H1 (cell line): Measurements from ENCODE around the gene PIWIL1. TPM values are rescaled to one million over a fixed set of nuclear protein-coding genes. Genes with fewer than 3 reads are reported as not detected.

Experiments
- CTCF ChIA-PET: fragments of 300-600 bp; sonication (Branson Sonifier 250); formaldehyde crosslinking; loops from one replicate; lab custom pipeline; 2021; ENCODE audit not compliant: partially characterized antibody; lab: Charles Lee
- POLR2A ChIA-PET: fragments of 300-600 bp; sonication (Branson Sonifier 250); formaldehyde crosslinking; loops from one replicate; lab custom pipeline; 2021; ENCODE audit warnings: inconsistent platforms; ENCODE audit not compliant: partially characterized antibody; lab: Charles Lee
- DNase-seq, 2 experiments: peaks; one replicate each; pipeline versions ENCODE4 v3.0.0 to v3.0.0-alpha.2; 2010 to 2022; ENCODE audit warnings: low spot score in 2 of 2, low read depth in 1 of 2, mixed read lengths in 1 of 2
- FAIRE-seq: peaks from 2 replicates; lab custom pipeline; 2011; peaks lifted over from hg19 to GRCh38; lab: Jason Lieb, UNC
- H2AFZ ChIP-seq: 2 replicates; pipeline ENCODE4 v1.8.1; 2012; ENCODE audit warnings: low read length, inconsistent platforms
- H2AK5ac ChIP-seq: 2 replicates; pipeline ENCODE4 v1.6.1; 2013; ENCODE audit warnings: low read depth, low read length
- H2BK120ac ChIP-seq: replicated peaks from 2 replicates; pipeline ENCODE3; 2013; ENCODE audit warnings: low read depth, low read length, inconsistent platforms
- H2BK12ac ChIP-seq: 2 replicates; pipeline ENCODE4 v1.6.1; 2013; ENCODE audit warnings: low read depth, low read length
- H2BK15ac ChIP-seq: 2 replicates; pipeline ENCODE4 v1.6.1; 2013; ENCODE audit warnings: low read length
- H2BK20ac ChIP-seq: 2 replicates; pipeline ENCODE4 v1.6.1; 2013; ENCODE audit warnings: low read length
- H2BK5ac ChIP-seq: 2 replicates; pipeline ENCODE4 v1.6.1; 2013; ENCODE audit warnings: low read depth, low read length
- H3K14ac ChIP-seq: 2 replicates; pipeline ENCODE4 v1.6.1; 2013; ENCODE audit warnings: inconsistent platforms; ENCODE audit not compliant: insufficient read length
- H3K18ac ChIP-seq: 2 replicates; pipeline ENCODE4 v1.6.1; 2013; ENCODE audit warnings: low read length; ENCODE audit errors: extremely low read depth
- H3K23ac ChIP-seq: 2 replicates; pipeline ENCODE4 v1.6.1; 2013; ENCODE audit warnings: inconsistent platforms; ENCODE audit not compliant: insufficient read length
- H3K23me2 ChIP-seq: 2 replicates; pipeline ENCODE4 v1.6.1; 2013; ENCODE audit warnings: low read depth, low read length
- H3K27ac ChIP-seq: 2 replicates; pipeline ENCODE4 v1.6.1; 2011; ENCODE audit warnings: low read depth, low read length, inconsistent platforms
- H3K27me3 ChIP-seq, 4 experiments: replicated peaks in 1 of 4; 1 replicate in 1 of 4; 2 replicates in 3 of 4; pipeline versions ENCODE4 v1.6.1 to v1.8.1; 2011 to 2013; ENCODE audit warnings: low read length in 3 of 4, mild to moderate bottlenecking in 3 of 4, inconsistent platforms in 2 of 4, mixed read lengths in 2 of 4, moderate library complexity in 1 of 4; ENCODE audit not compliant: control insufficient read depth in 3 of 4, insufficient read depth in 3 of 4; ENCODE audit errors: extremely low read depth in 1 of 4
- H3K36me3 ChIP-seq, 4 experiments: 2 replicates each; pipeline versions ENCODE4 v1.6.1 to v1.8.1; 2011 to 2013; ENCODE audit warnings: mild to moderate bottlenecking in 4 of 4, low read length in 3 of 4, moderate library complexity in 2 of 4, control low read depth in 1 of 4, inconsistent platforms in 1 of 4; ENCODE audit not compliant: insufficient read depth in 4 of 4, control insufficient read depth in 2 of 4
- H3K4ac ChIP-seq: replicated peaks from 2 replicates; pipeline ENCODE3; 2013; ENCODE audit warnings: low read length, low read depth, mixed read lengths, inconsistent platforms; ENCODE audit not compliant: insufficient read length
- H3K4me1 ChIP-seq, 4 experiments: replicated peaks in 1 of 4; 1 replicate in 1 of 4; 2 replicates in 3 of 4; pipeline versions ENCODE4 v1.6.1 to v1.8.1; 2011 to 2013; ENCODE audit warnings: low read length in 3 of 4, inconsistent platforms in 2 of 4, mixed read lengths in 1 of 4; ENCODE audit not compliant: insufficient read depth in 4 of 4, control insufficient read depth in 3 of 4
- H3K4me2 ChIP-seq, 2 experiments: 2 replicates each; pipeline versions ENCODE4 v1.6.1 to v1.8.1; 2011 to 2013; ENCODE audit warnings: low read depth in 2 of 2, low read length in 2 of 2, control low read depth in 1 of 2, inconsistent platforms in 1 of 2, mild to moderate bottlenecking in 1 of 2; ENCODE audit not compliant: insufficient read depth in 1 of 2
- H3K4me3 ChIP-seq, 4 experiments: fragments of 200-600, 300-600 bp in 1 of 4; sonication (generic), shearing (Covaris generic), sonication (Bioruptor Twin) in 1 of 4; 2 replicates each; pipeline versions ENCODE4 v1.5.1 to v1.8.1; 2011 to 2016; ENCODE audit warnings: low read length in 4 of 4, low read depth in 3 of 4, control low read depth in 2 of 4, inconsistent platforms in 2 of 4, mild to moderate bottlenecking in 2 of 4, mixed read lengths in 1 of 4, moderate library complexity in 1 of 4; ENCODE audit not compliant: insufficient read depth in 2 of 4; ENCODE audit errors: extremely low read depth in 1 of 4
- H3K56ac ChIP-seq: replicated peaks from 2 replicates; pipeline ENCODE3; 2013; ENCODE audit warnings: low read depth, mild to moderate bottlenecking, mixed read lengths, low read length, inconsistent platforms; ENCODE audit not compliant: insufficient read length
- H3K79me1 ChIP-seq: 2 replicates; pipeline ENCODE4 v1.6.1; 2013; ENCODE audit warnings: low read depth, low read length, control low read depth
- H3K79me2 ChIP-seq, 2 experiments: 2 replicates each; pipeline versions ENCODE4 v1.6.1 to v1.8.1; 2012 to 2013; ENCODE audit warnings: low read length in 2 of 2, mild to moderate bottlenecking in 2 of 2, inconsistent platforms in 1 of 2; ENCODE audit not compliant: insufficient read depth in 2 of 2, control insufficient read depth in 1 of 2
- H3K9ac ChIP-seq, 4 experiments: replicated peaks in 1 of 4; 1 replicate in 1 of 4; 2 replicates in 3 of 4; pipeline versions ENCODE4 v1.6.1 to v1.8.1; 2011 to 2013; ENCODE audit warnings: low read depth in 3 of 4, low read length in 3 of 4, control low read depth in 2 of 4, mild to moderate bottlenecking in 2 of 4, moderate library complexity in 2 of 4, inconsistent platforms in 1 of 4; ENCODE audit errors: extremely low read depth in 1 of 4
- H3K9me3 ChIP-seq, 2 experiments: 2 replicates each; pipeline versions ENCODE4 v1.6.1 to v1.8.1; 2012 to 2013; ENCODE audit warnings: mild to moderate bottlenecking in 2 of 2, moderate library complexity in 2 of 2, control low read depth in 1 of 2, inconsistent platforms in 1 of 2, low read depth in 1 of 2, low read length in 1 of 2, mixed read lengths in 1 of 2; ENCODE audit not compliant: insufficient read depth in 2 of 2
- H4K20me1 ChIP-seq, 2 experiments: replicated peaks in 1 of 2; 2 replicates each; pipeline versions ENCODE3 to v1.8.1; 2011 to 2013; ENCODE audit warnings: inconsistent platforms in 2 of 2, low read length in 2 of 2, mild to moderate bottlenecking in 1 of 2; ENCODE audit not compliant: insufficient read depth in 2 of 2, control insufficient read depth in 1 of 2
- H4K5ac ChIP-seq: 2 replicates; pipeline ENCODE4 v1.6.1; 2013; ENCODE audit warnings: low read length, low read depth, mixed read lengths, inconsistent platforms; ENCODE audit not compliant: insufficient read length
- H4K8ac ChIP-seq: 2 replicates; pipeline ENCODE4 v1.8.0; 2013; ENCODE audit warnings: mild to moderate bottlenecking, moderate library complexity, low read length, inconsistent platforms; ENCODE audit not compliant: insufficient read depth; ENCODE audit errors: extremely low read depth
- H4K91ac ChIP-seq: replicated peaks from 2 replicates; pipeline ENCODE3; 2013; ENCODE audit warnings: low read length, mixed read lengths, inconsistent platforms; ENCODE audit not compliant: insufficient read length
- CREB1 ChIP-seq: IDR thresholded peaks from 2 replicates; pipeline ENCODE4 v1.6.1; 2012; ENCODE audit warnings: inconsistent platforms
- CTCF ChIP-seq, 3 experiments: IDR thresholded peaks; 1 replicate in 2 of 3; 2 replicates in 1 of 3; pipeline versions ENCODE4 v1.5.1 to v1.6.1; 2011; ENCODE audit warnings: low read length in 3 of 3, mild to moderate bottlenecking in 3 of 3, inconsistent platforms in 2 of 3, low read depth in 1 of 3, moderate library complexity in 1 of 3; ENCODE audit not compliant: insufficient read depth in 1 of 3; ENCODE audit errors: control extremely low read depth in 1 of 3
- RAD21 ChIP-seq, 2 experiments: IDR thresholded peaks in 1 of 2; conservative IDR thresholded peaks in 1 of 2; 2 replicates each; pipeline ENCODE4 v1.6.1; 2011; ENCODE audit warnings: low read depth in 2 of 2, low read length in 2 of 2, improper control_type of control experiment in 1 of 2, inconsistent platforms in 1 of 2, mild to moderate bottlenecking in 1 of 2, moderate library complexity in 1 of 2
- TAF7 ChIP-seq: optimal IDR thresholded peaks from 2 replicates; pipeline ENCODE3; 2011; ENCODE audit warnings: low read depth, mild to moderate bottlenecking, inconsistent platforms, low read length, moderate library complexity, borderline replicate concordance
- WGBS, 2 experiments: shearing (Covaris generic) in 1 of 2; methylation state at CpG; one replicate each; pipeline versions ENCODE4 v1.1.6 to v1.1.7; 2013 to 2015; ENCODE audit warnings: low lambda C conversion rate in 2 of 2, mixed read lengths in 2 of 2, inconsistent platforms in 1 of 2, low coverage in 1 of 2, missing lambda C conversion rate in 1 of 2; ENCODE audit not compliant: insufficient replicate concordance in 2 of 2, insufficient coverage in 1 of 2, insufficient read length in 1 of 2; ENCODE audit errors: extremely low coverage in 1 of 2, missing lambda C conversion rate in 1 of 2; 5-methylcytosine and 5-hydroxymethylcytosine counted together
- polyA plus RNA-seq, 7 experiments: library from polyadenylated mRNA; depleted of rRNA in 3 of 7; stranded (reverse) in 5 of 7; unstranded in 2 of 7; fragments of >200 nt in 5 of 7; fragments of 200-250 nt in 2 of 7; gene quantifications; 1 replicate in 5 of 7; 2 replicates in 1 of 7; 4 replicates in 1 of 7; pipeline versions ENCODE4 v1.2.1 to v1.2.3, GENCODE V29; 2011 to 2013; ENCODE audit warnings: missing spikeins in 2 of 7, mixed read lengths in 2 of 7
- total RNA-seq: library from RNA; stranded (reverse); fragmentation: NEBNext Ultra II Directional; extraction: Animal tissue kit (Norgen Biotek cat#: 25700); gene quantifications from 2 replicates; pipeline ENCODE4 v1.2.1, GENCODE V29; 2021

The PIWIL1 gene
- total and polyA plus RNA-seq, 2 of the 8 experiments (the other 6 are each of a cell fraction or from before 2014, with no cell fraction given): not detected

GRCh38 chr12:130335517-130336392, 1.9 kb upstream of the PIWIL1 start:
- no peak overlapping the region for H3K4me3 ChIP-seq
- H3K9ac ChIP-seq: no peak overlapping the region
- no peaks in the 10 kb centered on the region for H3K79me2 ChIP-seq
- peaks cover 0 to 8% (median 2%) of the 10 kb centered on the region in 4 experiments; a peak in 3 of 7 replicates for H3K27me3 ChIP-seq
- H3K4ac ChIP-seq: no peak overlapping the region
- DNase-seq: peak in 1 of 2 experiments; percentile 55
- H2BK120ac ChIP-seq: no peak overlapping the region
- H4K91ac ChIP-seq: no peak overlapping the region
- TF ChIP-seq CREB1: no peak
- no peak for TF ChIP-seq TAF7
- TF ChIP-seq RAD21 (IDR thresholded peaks at IDR 0.05 in 1 of 2, conservative IDR thresholded peaks at IDR 0.05 in 1 of 2; ENCODE audit: low read depth in 2 of 2, low read length in 2 of 2): peak; percentile 90 to 94
- TF ChIP-seq CTCF (IDR thresholded peaks at IDR 0.05; ENCODE audit: control extremely low read depth in 1 of 3, insufficient read depth in 1 of 3, low read depth in 1 of 3, low read length in 3 of 3): peak in 2 of 3 experiments; percentile 65 to 67; a peak in 2 of 4 replicates
- CTCF ChIA-PET: interaction anchor here (0.6 to 2.7 kb wide), 46 partner anchors 11 to 564 kb away, joined by 3 to 13 read pairs (median 3); no protein-coding TSS in a partner anchor
- H3K23ac ChIP-seq: no peak overlapping the region
- peaks cover 0 to 7% (median 6%) of the 10 kb centered on the region in 4 experiments; a peak in 6 of 7 replicates for H3K4me1 ChIP-seq
- no peak overlapping the region for H4K8ac ChIP-seq
- H3K14ac ChIP-seq: no peak overlapping the region
- H4K5ac ChIP-seq: no peak overlapping the region
- H3K27ac ChIP-seq: no peak overlapping the region
- no peak overlapping the region for H2AK5ac ChIP-seq
- peaks cover 0 to 4% of the 10 kb centered on the region in 2 experiments; a peak in 1 of 4 replicates for H3K9me3 ChIP-seq
- H3K56ac ChIP-seq: no peak overlapping the region
- POLR2A ChIA-PET: no interaction called here
- H3K36me3 ChIP-seq: no peaks in the 10 kb centered on the region
- H4K20me1 ChIP-seq: no peaks in the 10 kb centered on the region
- H2AFZ ChIP-seq: no peak overlapping the region
- no peak overlapping the region for H2BK12ac ChIP-seq
- no peak overlapping the region for H3K18ac ChIP-seq
- H3K23me2 ChIP-seq: no peaks in the 10 kb centered on the region
- H3K79me1 ChIP-seq: no peaks in the 10 kb centered on the region
- no peak overlapping the region for H2BK20ac ChIP-seq
- no peak overlapping the region for H2BK5ac ChIP-seq
- 58% methylated on average over 15 of the region's 15 CpGs; no CpG with 5 or more reads in 1 of the 2 experiments for WGBS, 2 experiments
- H3K4me2 ChIP-seq: no peak overlapping the region
- peak; percentile 52 for FAIRE-seq
- H2BK15ac ChIP-seq: no peak overlapping the region
